ENCODE measurements around the gene C4A.
"Not testable (repeated sequence)": the region's sequence is repeated elsewhere in the genome, so short reads cannot be mapped to it uniquely, and the experiment has no call there.

Gene C4A

DNA sequence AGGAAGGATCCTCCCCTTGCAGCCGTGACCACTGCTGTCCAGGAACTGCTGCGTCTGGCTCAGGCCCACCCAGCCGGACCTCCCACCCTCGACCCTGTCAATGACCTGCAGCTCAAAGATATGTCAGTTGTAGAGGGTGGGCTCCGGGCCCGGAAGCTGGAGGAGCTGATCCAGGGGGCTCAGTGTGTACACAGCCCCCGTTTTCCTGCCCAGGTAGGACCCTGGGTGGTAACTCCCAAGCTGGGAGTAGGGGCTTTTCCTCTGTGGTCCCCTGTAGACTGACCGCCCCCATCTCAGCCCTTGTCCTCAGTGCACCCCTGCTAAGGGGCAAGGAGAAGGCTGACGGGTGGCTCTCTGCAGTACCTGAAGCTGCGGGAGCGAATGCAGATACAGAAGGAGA, 13.5 kb upstream of the C4A start:
- no peak for DNase-seq
- no peak for TF ChIP-seq POLR2A (IDR thresholded peaks at IDR 0.05; ENCODE audit: low read length)
- no peak for TF ChIP-seq GATA1 (IDR thresholded peaks at IDR 0.05; ENCODE audit: low read depth, low read length)

DNA sequence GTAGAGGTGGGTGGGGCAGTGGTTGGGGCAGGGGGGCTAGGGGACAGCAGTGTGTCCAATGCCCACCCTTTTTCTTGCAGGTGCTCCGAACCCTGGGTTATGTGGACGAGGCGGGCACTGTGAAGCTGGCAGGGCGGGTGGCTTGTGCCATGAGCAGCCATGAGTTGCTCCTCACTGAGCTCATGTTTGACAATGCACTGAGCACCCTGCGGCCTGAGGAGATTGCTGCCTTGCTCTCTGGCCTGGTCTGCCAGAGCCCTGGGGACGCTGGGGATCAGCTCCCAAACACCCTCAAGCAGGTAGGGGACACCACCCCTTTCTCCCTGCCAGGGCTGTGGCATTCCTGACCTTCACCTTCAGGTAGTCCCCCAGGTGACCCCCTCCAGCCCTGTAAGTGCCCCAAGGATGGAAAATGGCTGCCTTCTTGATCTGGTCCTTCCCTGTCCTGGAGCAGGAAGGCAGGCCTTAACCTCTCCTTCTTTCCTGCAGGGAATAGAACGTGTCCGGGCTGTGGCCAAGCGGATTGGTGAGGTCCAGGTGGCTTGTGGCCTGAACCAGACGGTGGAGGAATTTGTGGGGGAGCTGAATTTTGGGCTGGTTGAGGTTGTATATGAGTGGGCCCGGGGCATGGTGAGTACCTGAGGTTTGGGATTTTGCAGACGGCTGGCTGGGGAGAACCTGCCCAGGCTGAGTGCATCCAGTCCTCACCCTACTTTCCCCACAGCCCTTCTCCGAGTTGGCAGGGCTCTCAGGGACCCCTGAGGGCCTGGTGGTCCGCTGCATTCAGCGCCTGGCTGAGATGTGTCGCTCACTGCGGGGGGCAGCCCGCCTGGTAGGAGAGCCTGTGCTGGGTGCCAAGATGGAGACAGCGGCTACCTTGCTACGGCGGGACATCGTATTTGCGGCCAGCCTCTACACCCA, 12.8 kb upstream of the C4A start:
- no peak for TF ChIP-seq POLR2A (IDR thresholded peaks at IDR 0.05; ENCODE audit: low read length)

DNA sequence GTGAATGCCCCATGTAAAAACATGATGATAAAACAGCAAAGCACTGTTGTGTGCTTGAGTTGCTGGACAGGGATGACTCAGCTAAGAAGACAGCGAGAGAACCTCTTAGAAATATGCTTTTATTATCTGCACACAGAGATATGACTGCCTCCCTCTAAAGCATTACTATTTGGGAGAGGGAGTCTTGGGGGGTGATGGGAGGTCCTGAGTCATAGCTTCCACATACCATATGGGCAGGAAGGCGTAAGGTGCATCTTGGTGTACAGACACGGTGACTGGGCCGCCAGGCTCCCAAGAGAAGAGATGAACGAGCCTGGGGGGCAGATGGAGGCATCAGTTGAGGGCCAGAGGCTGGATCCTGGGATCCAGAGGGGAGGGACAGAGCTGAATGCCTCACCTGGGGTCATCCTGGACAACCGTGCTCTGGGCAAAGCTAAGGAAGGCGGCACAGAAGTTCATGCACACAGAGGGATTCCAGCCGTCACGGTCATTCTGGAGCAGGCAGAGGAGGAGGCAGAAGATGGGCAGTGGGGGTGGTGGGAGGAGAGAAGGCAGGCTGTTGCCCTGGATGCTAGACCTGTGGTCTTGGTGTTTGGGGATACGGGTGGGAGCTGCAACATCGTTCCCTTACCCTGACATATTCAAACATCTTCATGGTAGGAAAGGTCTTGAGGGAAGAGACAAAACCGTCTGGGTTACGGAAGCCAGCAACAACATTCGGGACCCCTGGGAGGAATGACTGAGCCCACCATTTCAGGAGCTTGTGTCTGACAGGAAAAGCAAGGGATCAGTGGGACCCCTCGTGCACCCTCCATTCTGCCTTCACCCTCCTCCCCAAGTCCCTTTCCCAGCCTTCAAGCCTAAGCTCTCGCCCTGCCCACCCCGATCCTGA, 11.9 kb upstream of the C4A start:
- TF ChIP-seq GATA1 (IDR thresholded peaks at IDR 0.05; ENCODE audit: low read depth, low read length) = no peak
- peak; percentile 51 to 62 for DNase-seq

More for the DNA sequence above, 12.8 kb upstream of the C4A start:
- DNase-seq = no peak

DNA sequence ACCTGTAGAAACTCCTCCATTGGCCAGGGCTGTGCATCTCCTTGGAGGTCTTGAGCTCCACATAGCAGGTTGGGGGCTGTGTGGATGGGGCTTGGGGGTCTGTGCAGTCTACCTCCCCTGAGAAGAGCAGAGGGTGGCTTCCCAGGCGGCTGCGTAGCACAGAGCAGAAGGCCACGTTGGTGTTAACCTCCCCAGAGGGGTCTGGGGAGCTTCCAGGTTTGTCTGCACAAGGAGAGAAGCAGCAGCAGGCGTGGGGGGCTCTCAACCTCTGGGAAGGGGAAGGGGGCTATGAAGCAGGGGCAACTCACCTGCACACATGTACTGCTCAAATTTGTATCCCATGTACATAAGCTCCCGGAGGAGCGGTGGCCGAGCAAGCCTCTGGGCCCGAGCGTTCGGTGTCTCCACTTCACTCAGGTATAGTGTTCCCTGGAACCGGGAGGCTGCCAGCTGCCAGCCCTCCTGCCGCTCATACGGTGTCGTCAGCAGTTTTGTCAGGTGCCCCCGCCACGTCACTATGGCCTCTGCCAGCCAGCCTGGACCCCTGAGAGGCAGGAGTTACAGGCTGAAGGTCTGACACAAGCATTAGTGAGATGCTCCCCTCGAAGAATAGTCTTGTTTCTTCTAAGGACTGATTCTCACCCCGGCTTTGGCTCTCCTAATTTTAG, 11.1 kb upstream of the C4A start:
- TF ChIP-seq POLR2A (IDR thresholded peaks at IDR 0.05; ENCODE audit: low read length) (no peak), GATA1 (IDR thresholded peaks at IDR 0.05; ENCODE audit: low read depth, low read length) (no peak)
- DNase-seq = no peak

DNA sequence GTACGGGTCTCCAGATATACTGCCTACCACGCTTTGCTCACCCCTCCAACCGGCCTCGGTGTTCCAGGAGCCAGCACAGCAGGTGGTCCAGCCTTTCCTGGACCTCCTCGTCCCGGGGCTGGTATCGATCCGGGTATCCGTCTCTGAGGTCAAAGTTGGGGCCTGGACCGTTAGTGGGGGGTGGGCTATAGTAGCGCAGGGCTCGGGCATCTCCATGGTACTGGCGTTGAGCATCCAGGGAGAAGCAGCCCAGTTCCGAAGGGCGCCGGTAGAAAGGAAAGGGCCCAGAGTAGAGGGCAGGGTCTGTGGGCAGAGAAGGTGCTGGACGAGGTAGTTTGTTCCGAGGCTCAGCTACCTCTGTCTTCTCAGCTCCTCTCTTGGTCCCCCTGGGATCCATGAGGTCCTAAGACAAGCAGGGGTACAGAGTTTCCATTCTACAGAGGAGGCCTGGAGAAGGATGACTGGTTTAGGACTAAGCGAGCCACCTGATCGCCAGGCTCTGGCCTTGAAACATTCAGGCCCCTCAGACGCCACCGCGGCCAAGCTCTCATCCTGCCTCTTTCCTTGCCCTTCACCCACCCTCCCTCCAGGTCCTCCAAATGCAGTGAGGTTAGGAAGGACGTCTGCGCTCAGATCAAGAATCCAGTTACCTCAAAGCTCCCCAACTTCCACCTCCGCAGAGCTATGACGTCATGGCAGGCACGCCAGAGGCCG, 10.4 kb upstream of the C4A start:
- DNase-seq = no peak
- TF ChIP-seq POLR2A (IDR thresholded peaks at IDR 0.05; ENCODE audit: low read length) (no peak), GATA1 (IDR thresholded peaks at IDR 0.05; ENCODE audit: low read depth, low read length) (no peak)

DNA sequence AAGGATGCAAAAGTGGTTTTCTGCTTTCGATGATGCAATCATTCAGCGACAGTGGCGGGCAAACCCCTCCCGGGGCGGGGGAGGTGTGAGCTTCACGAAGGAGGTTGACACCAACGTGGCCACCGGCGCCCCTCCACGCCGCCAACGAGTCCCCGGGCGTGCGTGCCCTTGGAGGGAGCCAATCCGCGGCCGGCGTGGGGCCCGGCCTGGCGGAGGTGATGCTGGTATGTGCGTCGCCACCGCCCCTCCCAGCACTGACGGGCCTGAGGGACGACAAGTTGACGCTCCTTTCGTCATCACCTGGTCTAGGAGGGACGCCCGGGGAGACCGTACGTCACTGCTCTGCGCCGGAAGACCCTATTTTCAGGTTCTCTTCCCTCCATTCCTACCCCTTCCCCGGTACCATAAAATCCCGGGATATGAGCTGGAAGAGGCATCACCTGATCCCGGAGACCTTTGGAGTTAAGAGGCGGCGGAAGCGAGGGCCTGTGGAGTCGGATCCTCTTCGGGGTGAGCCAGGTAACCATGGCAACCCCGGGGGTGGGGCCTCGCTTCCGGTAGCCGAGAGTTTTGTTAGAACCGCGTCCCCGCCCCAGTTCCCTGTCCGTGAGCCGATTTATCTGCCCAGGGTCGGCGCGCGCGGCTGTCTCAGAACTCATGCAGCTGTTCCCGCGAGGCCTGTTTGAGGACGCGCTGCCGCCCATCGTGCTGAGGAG, 9.7 kb upstream of the C4A start, which contains the start of gene DXO:
TSS of gene DXO (minus strand) at position 146 of the 716 bp plus-strand sequence. CDS start 463 bp downstream, outside the sequence.
- DNase-seq = peak; percentile 99
- TF ChIP-seq GATA1 (IDR thresholded peaks at IDR 0.05; ENCODE audit: low read depth, low read length) = no peak
- TF ChIP-seq POLR2A (IDR thresholded peaks at IDR 0.05; ENCODE audit: low read length) = peak; percentile 61

DNA sequence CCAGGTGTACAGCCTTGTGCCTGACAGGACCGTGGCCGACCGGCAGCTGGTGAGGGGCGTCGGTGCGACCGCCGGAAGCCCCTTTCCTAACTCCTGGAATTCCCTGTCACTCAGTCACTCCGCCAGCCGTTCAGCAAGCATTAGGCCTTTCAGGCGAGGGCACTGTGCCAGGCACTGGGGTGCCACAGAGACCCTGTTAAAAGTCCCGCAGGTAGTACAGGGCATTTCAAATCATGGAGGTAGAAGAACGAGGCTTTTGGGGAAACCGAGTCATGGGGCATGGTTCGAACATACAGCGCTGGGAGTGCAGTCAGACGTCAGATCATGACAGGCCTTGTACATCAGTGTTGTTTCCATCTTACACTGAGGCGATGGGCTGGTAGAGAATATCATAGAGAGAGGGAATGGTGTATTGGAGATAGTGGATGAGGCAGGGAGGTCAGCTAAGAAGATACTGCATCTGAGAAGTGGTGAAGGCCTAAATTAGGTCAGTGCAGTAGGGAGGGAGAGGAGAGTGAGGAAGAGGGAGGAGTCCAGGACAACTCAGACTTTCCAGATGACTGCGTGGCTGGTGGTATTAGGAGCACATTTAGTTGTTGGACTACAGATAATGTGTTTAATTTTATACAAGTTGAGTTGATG, 9.0 kb upstream of the C4A start:
- peak; percentile 47 to 60 for DNase-seq
- TF ChIP-seq GATA1 (IDR thresholded peaks at IDR 0.05; ENCODE audit: low read depth, low read length) (no peak), POLR2A (IDR thresholded peaks at IDR 0.05; ENCODE audit: low read length) (peak; percentile 60)

DNA sequence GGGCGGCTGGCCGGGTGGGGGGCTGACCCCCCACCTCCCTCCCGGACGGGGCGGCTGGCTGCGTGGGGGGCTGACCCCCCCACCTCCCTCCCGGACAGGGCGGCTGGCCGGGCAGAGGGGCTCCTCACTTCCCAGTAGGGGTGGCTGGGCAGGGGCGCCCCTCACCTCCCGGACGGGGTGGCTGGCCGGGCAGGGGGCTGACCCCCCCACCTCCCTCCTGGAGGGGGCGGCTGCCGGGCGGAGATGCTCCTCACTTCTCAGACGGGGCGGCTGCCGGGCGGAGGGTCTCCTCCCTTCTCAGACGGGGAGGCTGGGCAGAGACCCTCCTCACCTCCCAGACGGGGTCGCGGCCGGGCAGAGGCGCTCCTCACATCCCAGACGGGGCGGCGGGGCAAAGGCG, 5.8 kb upstream of the C4A start:
- DNase-seq = not testable (repeated sequence)

DNA sequence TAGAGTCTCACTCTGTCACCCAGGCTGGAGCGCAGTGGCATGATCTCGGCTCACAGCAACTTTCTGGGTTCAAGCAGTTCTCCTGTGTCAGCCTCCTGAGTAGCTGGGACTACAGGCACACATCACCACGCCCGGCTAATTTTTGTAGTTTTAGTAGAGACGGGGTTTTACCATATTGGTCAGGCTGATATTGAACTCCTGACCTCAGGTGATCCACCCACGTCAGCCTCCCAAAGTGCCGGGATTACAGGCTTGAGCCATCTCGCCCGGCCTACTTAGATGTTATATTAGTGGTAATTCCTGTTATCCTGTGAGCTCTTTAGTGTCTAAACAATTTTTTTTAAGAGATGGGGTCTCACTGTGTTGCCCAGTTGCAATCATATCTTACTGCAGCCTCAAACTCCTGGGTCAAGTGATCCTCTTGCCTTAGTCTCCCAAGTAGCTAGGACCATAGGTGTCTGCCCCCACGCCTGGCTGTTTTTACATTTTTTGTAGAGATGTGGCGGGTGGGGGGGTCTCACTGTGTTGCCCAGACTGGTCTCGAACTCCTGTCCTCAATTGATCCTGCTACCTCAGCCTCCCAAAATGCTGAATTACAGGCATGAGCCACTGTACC, 3.9 kb upstream of the C4A start:
- no peak for DNase-seq
- TF ChIP-seq POLR2A (IDR thresholded peaks at IDR 0.05; ENCODE audit: low read length) = no peak
- no peak for TF ChIP-seq GATA1 (IDR thresholded peaks at IDR 0.05; ENCODE audit: low read depth, low read length)

DNA sequence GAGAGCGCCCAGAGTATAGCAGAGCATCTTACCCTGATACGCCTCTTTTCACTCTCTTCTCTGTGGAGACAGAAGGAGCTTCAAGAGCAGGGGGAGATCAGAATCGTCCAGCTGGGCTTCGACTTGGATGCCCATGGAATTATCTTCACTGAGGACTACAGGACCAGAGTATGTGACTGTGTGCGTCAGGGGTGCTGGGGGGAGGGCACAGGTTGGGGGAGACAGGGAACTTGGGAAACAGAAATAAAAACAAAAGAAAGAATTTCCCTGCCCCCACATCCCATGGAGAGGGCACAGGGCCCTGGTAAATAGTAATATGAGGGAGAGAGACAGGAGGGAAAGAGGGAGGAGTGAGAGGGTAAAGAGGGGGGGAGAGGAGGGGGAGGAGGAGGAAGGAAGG, 3.0 kb upstream of the C4A start:
- no peak for DNase-seq
- TF ChIP-seq GATA1 (IDR thresholded peaks at IDR 0.05; ENCODE audit: low read depth, low read length) (no peak), POLR2A (IDR thresholded peaks at IDR 0.05; ENCODE audit: low read length) (no peak)

DNA sequence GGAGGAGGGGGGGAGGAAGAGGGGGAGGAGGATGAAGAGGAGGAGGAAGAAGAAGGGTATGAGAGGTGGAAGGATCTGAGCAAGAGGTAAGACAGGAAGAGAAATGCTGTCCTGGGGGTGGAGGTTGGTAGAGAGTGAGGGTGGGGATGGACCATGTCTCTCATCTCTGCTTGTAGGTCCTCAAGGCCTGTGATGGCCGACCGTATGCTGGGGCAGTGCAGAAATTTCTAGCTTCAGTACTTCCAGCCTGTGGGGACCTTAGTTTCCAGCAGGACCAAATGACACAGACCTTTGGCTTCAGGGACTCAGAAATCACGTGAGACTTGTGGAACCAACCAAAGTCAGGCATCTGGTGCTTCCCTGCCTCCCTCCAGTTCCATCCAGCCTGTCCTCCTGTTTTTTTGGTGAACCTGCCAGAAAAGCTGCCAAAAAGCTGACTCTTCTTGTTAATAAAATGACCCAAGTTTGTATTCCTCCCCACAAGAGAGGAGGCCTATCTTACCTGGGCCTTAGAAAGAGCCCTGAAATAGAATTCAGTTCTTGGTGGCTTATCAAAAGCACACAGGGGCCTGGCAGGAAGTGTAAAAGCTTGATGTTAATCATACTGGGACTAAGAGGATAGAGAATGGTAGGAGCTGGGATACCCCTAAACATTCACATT, 2.5 kb upstream of the C4A start:
- no peak for DNase-seq
- TF ChIP-seq POLR2A (IDR thresholded peaks at IDR 0.05; ENCODE audit: low read length) (no peak), GATA1 (IDR thresholded peaks at IDR 0.05; ENCODE audit: low read depth, low read length) (no peak)

DNA sequence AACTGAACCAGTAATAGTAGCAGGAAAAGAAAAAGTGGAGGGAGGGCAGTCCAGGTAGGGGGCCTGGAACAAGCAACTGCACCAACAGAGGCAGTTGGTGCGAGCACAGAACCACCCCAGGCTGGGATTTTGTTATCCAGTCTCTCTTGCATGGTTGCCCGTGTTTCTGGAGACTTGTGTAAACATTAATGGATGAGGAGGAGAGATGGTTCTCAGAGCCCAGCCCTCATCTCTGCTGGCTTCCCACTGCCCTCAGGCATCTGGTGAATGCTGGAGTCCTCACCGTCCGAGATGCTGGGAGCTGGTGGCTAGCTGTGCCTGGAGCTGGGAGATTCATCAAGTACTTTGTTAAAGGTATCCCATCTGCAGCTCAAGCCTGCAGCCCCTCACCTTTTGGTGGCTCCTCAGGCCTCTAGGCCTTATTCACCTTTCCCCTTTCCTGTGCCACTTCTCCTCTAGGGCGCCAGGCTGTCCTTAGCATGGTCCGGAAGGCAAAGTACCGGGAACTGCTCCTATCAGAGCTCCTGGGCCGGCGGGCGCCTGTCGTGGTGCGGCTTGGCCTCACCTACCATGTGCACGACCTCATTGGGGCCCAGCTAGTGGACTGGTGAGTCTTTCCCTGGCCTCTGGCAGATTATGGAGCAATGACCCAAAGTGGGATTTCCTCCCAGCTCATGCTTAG, 1.5 kb upstream of the C4A start:
- not testable (repeated sequence) for DNase-seq

DNA sequence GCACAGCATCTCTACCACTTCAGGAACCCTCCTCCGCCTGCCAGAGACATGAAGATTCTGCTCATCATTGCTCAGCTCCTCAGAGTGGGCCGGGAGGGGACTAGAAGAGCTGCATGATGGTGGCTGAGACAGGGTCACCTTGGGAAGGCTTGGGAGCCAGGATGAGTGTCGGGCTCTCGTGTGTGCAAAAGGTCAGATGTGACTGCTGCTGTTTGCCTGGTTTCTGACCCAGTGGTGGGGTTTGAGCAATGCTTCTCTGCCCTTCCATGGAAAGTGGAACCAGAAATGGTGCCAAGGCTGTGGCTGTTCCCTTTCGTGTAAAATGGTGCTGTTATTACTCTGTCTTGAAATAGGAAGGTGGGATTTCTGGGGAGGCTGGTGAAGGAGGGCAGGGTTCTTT, 859 bp upstream of the C4A start:
- DNase-seq = not testable (repeated sequence)

DNA sequence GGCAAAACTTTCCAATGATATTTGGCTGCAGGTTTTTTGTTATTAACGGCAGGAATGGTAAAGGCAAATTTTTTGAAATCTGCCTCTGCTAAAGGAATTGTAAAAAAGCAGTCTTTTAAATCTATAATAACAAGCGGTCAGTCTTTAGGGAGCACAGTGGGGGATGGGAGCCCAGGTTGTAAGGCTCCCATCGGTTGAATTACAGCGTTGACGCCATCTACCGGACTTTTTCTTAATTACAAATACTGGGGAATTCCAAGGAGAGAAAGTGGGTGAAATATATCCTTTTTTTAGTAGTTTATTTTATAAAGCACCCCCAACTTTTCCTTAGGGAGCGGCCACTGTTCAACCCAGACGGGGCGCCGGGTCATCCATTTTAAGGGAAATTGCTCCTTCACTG, 7.5 kb downstream of the C4A start:
- not testable (repeated sequence) for DNase-seq

DNA sequence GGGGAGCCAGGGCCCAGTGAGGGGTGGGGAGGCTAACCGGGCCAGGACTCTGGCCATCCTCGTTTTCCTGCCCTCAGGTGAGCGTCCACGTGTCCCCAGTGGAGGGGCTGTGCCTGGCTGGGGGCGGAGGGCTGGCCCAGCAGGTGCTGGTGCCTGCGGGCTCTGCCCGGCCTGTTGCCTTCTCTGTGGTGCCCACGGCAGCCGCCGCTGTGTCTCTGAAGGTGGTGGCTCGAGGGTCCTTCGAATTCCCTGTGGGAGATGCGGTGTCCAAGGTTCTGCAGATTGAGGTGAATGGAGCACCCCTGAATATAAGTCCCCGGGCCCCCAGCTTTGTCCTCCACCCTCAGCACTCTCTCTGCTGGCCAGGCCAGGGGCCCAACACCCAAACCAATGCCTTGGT, 12.6 kb downstream of the C4A start:
- DNase-seq = not testable (repeated sequence)

DNA sequence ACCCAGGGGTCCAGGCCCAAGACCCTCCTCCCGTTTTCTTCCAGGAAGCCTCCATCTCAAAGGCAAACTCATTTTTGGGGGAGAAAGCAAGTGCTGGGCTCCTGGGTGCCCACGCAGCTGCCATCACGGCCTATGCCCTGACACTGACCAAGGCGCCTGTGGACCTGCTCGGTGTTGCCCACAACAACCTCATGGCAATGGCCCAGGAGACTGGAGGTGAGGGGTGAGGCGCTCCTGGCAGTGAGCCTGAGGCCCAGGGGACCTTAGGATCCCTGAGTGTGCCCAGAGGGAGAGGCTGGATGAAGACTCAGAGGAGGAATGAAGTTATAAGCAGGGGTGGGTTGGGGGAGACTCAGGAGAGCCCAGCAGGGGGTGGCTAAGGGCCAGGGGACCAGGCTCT, 14.5 kb downstream of the C4A start:
- DNase-seq = not testable (repeated sequence)

Measured in erythroblast (primary cell).